GM12892 (cell line): ENCODE data around the gene L3MBTL3.

Experiments used
- POLR2A ChIP-seq: IDR thresholded peaks from 2 replicates; pipeline ENCODE4 v1.6.1; 2011; ENCODE audit warnings: low read depth, low read length, control low read depth
- POLR2AphosphoS5 ChIP-seq: IDR thresholded peaks from 2 replicates; pipeline ENCODE4 v1.6.1; 2011; ENCODE audit warnings: low read depth, low read length, control low read depth

- TF ChIP-seq POLR2A: no peak
- no peak for TF ChIP-seq POLR2AphosphoS5
Observed at GRCh38 chr6:130099119-130099518, 80.7 kb downstream of the L3MBTL3 start.
